NK-92 (cell line): ENCODE data around the gene MUC2.

Experiments
- DNase-seq: peaks from one replicate; lab custom pipeline; 2025; ENCODE audit not compliant: unreplicated experiment; lab: John Stamatoyannopoulos, UW

The MUC2 gene

GRCh38 chr11:1118755-1119603 is 44.3 kb downstream of the MUC2 start:
- DNase-seq, result no peak

GRCh38 chr11:1119604-1120146 is 45.0 kb downstream of the MUC2 start:
- DNase-seq, result no peak

GRCh38 chr11:1120532-1121330 is 46.1 kb downstream of the MUC2 start:
- no peak for DNase-seq

GRCh38 chr11:1121331-1121812 is 46.7 kb downstream of the MUC2 start:
- no peak for DNase-seq

- DNase-seq, result no peak
These were observed 47.4 kb downstream of the MUC2 start for GRCh38 chr11:1121813-1122663.

GRCh38 chr11:1122664-1123002 is 48.0 kb downstream of the MUC2 start:
- DNase-seq, result no peak

GRCh38 chr11:1123970-1124369 is 49.3 kb downstream of the MUC2 start:
- DNase-seq, result no peak
